GM11168 (cell line): ENCODE measurements around the gene PIKFYVE.
"Not testable (repeated sequence)": the region's sequence is repeated elsewhere in the genome, so short reads cannot be mapped to it uniquely, and the experiment has no call there.

Source experiments
- in situ Hi-C: fragments of 300-500 bp; cut with MboI; formaldehyde crosslinking; loops from one replicate; pipeline ENCODE4 v1.12.0; 2022; ENCODE audit warnings: low sequenced_read_pairs; ENCODE audit not compliant: unreplicated experiment

Gene PIKFYVE, protein sequence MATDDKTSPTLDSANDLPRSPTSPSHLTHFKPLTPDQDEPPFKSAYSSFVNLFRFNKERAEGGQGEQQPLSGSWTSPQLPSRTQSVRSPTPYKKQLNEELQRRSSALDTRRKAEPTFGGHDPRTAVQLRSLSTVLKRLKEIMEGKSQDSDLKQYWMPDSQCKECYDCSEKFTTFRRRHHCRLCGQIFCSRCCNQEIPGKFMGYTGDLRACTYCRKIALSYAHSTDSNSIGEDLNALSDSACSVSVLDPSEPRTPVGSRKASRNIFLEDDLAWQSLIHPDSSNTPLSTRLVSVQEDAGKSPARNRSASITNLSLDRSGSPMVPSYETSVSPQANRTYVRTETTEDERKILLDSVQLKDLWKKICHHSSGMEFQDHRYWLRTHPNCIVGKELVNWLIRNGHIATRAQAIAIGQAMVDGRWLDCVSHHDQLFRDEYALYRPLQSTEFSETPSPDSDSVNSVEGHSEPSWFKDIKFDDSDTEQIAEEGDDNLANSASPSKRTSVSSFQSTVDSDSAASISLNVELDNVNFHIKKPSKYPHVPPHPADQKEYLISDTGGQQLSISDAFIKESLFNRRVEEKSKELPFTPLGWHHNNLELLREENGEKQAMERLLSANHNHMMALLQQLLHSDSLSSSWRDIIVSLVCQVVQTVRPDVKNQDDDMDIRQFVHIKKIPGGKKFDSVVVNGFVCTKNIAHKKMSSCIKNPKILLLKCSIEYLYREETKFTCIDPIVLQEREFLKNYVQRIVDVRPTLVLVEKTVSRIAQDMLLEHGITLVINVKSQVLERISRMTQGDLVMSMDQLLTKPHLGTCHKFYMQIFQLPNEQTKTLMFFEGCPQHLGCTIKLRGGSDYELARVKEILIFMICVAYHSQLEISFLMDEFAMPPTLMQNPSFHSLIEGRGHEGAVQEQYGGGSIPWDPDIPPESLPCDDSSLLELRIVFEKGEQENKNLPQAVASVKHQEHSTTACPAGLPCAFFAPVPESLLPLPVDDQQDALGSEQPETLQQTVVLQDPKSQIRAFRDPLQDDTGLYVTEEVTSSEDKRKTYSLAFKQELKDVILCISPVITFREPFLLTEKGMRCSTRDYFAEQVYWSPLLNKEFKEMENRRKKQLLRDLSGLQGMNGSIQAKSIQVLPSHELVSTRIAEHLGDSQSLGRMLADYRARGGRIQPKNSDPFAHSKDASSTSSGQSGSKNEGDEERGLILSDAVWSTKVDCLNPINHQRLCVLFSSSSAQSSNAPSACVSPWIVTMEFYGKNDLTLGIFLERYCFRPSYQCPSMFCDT (N-terminal part only)

DNA sequence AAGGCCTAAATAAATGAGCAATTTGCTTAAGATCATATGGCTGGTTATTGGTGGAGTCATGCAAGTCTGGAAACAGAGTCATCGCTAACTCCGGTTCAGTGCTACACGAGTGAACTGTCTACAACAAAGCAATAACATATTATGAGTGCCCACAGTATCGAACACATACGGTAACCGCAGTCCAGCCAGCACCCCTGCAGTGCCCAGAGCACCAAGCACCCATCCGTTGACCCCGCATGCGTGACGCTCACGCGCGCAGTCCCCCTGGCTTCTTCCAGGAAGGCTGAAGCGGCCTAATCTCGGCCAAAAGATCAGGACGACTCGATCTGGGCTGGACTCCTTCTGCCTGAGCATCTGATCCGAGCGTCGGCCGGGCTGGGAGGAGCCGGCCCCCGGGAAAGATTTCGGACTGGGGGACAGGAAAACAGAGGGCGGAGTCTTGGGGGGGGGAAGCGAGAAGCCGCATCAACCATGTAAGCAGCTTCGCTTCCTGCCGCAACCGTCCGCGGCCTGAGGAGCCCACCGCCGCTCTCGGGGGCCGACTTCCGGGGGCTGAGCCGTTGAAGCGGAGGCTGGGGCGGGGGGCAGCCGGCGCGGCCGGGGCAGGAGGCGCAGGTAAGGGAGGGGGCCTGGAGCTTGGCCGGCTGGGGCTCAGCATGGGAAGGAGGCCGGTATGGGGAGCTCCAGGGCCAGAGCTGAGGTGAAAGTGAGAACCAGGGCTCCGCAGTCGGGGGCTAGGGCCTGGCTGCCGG is at the start of gene PIKFYVE:
Gene PIKFYVE, plus strand, starts transcription at position 455 of the 752 bp plus-strand sequence. CDS start 5,265 bp downstream, outside the sequence.
- in situ Hi-C loops, result loop anchor here (25.0 kb wide), 1 partner anchor 629 kb away; the partner anchor contains the start of gene METTL21A

DNA sequence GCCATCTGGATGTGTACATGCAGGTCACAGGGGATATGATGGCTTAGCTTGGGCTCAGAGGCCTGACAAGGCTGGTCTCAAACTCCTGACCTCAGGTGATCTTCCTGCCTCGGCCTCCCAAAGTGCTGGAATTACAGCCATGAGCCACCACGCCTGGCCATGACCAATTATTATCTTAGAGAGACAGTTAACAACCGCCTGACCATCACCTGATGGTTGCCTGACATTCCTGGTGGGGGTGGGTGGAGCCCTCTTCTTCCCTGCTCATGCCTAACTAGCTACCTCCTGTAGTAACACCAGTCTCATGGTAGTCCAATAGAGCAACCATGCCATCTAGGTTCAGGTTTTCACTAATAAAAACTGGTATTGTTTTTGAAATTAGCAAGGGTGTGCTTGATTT is 44.2 kb upstream of the PIKFYVE start:
- in situ Hi-C loops, result not testable (repeated sequence)

DNA sequence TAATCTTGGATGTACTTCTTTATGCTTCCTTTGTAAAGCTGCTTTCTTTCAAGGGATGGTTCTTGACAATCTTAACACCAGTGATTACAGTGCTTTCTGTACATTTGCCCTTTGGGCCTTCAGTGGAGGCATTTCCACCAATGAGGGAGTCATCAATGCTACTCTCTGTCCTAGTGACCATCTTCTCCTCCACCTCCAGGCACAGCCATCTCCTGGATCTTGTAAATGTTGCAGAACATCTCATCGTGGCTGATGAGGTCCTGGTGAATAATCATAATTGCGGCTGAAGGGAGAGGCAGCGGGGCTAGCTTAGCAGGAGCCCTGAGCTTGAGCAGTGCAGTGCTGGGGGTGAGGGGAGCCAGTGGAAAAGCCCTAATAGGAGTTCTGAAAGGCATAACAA is 43.7 kb upstream of the PIKFYVE start:
- in situ Hi-C loops, result no loop called here

DNA sequence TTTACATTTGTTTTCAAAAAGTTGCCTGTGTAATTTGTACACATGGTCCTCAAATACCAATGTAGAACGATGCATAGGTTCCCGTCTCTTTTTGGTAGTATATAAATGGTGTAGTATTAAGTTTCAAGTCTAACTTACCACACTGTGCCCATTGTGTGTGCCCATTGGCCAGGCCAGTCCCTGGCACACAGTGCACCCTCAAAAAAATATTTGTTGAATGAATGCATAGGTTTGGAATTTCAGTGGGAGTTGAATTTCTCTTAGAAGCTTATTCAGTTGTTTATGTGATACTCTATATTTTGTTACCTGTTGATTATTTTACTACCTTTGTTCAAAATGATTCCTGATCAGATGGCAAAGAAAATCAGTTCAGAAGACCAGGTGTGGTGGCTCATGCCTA is 41.3 kb upstream of the PIKFYVE start:
- in situ Hi-C loops, result no loop called here

DNA sequence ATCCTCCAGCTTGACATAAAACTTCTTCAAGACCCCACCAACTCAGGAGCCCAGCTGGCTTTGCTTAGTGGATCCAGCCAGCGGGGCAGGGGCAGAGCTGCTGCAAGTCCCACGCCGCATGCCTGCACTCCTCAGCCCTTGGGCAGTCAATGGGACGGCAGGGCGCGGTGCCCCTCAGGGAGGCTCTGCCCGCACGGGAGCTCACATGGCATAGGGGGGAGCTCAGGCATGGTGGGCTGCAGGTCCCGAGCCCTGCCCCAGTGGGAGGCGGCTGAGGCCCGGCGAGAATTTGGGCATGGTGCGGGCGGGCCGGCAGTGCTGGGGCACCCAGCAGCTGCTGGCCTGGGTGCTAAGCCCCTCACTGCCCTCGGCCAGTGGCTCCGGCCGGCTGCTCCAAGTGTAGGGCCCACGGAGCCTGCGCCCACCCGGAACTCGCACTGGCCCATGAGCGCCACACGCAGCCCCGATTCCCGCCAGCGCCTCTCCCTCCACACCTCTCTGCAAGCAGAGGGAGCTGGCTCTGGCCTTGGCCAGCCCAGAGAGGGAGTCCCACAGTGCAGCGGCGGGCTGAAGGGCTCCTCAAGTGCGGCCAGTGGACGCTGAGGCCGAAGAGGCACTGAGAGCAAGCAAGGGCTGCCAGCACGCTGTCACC is 38.3 kb upstream of the PIKFYVE start:
- in situ Hi-C loops, result no loop called here

DNA sequence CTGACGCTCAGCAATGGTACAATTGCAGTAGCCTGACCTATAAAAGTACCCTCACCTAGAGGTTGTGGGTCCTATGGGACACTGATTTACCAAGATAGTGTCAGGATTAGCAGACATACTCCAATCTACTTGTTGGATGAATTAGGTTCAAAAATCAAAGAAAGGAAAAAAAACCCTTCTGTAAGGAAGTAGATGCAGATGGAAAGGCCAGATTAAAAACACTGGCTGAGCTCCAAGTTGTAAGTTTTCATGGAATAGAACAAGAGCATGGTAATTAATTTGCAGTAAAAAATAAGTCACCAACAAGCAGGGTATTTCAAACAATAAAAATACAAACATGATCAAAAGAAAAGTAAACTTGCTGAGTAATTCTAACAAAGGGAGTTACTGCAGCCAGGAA is 37.6 kb upstream of the PIKFYVE start:
- in situ Hi-C loops, result no loop called here

DNA sequence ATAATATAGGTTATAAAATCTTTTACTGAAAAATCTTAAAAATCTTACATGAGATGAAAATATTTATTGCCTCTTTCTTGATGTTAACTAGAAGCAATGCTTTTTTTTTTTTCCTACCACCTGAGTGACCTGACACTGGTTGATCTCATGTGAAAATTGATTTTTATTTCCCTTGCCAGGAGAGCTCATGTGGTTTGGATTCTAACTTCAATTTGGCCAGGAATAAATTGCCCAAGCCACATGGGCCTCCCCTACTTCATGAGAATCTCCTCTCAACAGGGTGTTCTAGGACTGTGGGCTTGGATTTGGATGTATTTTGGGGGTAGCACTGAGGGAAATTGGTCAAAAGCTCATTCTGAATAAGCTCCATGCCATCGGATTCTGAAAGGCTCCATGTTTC is 31.3 kb upstream of the PIKFYVE start:
- in situ Hi-C loops, result no loop called here

DNA sequence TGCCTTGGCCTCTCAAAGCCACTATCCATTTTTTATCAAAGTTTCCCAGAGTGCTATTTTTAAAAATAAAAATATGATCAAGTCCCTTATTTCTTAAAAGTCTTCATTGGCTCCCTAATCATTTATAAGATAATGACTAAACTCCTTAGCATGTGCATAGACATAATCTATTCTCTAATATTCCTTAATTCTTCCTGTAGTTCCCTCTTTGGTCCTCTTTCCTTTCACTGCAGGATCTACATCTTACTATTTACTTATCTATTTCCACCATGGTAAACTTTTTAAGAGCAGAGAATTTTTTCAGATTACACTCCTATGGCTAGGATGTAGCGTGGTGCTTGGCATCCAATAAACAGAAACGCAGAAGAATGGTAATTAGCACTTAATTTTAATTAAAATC is 30.2 kb upstream of the PIKFYVE start:
- in situ Hi-C loops, result no loop called here

DNA sequence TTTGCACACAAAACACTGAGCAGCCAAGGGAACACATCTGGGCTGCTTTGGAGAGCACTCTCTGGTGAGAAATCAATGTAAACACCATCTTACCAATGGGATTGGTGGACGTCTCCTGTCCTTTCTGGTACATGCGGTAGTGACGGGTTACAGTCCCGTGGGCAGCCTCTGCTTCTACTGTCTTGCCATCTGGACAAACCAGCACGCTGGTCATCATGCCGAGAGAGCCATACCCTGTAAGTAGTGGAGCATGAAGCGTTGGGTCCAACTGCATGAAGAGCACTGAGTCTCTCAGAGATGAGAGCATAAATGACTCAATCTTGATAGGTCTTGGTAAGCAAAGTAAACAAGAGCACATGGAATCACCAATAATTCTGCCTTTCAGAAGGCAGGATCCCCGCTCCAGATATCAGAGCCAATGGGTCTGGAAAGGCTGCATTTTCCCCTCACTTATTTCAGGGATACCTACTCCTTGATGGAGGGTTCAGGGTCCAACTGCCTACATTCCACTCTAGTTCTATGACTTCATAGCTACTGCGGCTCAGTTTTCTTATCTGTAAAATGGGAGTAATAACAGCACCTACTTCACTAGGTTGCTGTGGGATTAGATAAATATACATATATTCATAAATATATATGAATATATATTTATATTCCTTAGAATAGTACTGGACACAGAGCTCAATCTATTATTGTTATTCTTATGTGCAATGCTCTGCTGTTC is 26.1 kb upstream of the PIKFYVE start:
- in situ Hi-C loops, result no loop called here

DNA sequence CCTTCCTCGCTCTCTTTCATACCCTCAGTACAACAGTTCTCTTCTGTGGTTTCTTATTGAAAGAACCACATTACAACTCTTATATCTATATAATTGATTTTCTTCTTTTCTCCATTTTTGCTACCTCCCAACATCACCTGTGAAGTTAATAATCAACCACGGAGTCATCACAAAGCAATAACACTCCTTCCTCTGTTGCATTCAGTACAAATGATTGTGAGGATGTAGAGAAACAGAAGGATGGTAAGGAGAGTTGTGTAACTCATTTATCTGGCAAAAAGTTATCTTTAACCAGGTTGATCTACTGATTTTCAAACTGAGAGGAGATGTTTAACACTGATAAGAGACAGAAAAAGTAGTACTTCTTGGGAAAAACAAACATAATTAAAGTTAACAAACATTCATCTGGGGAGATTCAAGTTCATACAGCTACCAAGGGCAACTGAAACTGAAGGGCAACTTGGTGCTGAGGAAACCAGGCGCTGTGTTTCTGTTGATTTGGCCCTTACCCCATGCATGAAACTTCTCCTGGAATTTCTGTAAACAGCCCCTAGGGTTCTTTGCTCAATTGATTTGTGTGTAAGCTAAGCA is 25.3 kb upstream of the PIKFYVE start:
- in situ Hi-C loops, result no loop called here

DNA sequence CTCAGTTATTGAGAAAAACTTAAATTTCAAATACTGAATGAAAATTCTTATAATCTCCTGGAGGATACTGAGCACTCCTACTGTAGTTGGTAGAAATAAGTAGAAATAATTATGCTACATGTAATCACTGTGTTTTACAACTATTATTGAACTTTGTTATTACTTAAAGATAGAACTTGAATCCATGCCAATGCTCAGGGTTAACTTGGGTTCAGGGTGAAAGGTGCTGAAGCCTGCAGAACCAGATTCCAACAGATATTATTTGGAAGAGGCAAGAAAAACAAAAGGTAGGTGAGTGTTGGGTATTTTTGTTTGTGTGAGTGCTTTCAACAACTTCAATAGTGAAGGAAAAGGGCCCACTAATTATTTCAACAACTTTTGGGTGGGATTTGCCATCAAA is 21.6 kb upstream of the PIKFYVE start:
- in situ Hi-C loops, result no loop called here

DNA sequence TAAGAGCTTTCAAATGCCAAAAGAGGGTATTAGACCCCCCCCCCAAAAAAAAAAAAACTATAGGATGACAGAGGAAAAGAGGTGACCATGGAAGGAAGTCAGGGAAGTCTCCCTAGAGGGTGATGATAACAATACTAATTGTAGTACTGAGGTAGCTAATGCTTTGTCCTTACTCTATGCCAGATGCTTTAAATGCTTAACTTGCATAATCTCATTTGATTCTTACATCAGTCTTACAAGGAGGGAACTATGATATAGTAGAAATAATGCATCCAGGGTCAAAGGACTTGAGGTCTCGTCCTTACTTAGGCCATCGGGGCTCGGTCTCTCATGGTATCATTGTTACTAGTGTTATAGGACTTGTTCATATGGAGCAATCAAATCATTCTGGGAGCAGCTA is 20.3 kb upstream of the PIKFYVE start:
- in situ Hi-C loops, result no loop called here

DNA sequence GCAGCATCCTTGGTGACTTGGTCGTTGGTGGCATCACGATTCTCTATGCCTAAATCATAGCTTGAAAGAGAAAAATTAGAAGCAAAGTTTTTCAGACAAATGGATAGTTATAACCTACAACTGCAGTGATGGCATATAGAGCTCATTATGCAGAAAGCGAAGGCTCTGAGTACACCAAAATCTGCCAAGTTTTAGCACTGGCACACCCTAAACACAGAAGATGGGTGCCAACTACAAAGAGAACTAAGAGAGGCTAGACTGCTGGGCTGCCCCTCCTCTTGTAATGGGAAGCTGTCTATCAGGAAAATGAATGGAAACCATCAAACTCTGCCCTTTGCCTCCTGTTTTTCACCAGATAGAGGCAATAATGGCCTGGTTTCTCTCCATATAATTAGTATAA is 17.5 kb upstream of the PIKFYVE start:
- in situ Hi-C loops, result no loop called here

DNA sequence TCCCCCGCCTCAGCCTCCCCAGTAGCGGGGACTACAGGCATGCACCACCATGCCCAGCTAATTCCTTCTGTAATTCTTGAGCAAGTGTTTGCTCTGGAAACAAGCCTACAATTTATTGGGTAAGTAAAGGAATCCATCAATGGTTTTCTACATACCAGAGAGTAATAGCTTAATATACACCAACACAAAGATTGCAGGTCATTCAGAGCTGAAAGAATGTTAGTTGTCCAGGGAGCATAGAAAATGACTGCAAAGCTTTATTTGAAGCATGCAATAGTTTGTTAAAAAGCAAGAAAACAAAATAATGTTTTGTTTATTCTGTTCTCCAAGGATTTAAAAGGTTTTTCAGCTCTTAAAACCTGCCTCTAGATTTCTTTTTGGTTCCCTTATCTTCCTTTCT is 16.8 kb upstream of the PIKFYVE start:
- in situ Hi-C loops, result no loop called here

DNA sequence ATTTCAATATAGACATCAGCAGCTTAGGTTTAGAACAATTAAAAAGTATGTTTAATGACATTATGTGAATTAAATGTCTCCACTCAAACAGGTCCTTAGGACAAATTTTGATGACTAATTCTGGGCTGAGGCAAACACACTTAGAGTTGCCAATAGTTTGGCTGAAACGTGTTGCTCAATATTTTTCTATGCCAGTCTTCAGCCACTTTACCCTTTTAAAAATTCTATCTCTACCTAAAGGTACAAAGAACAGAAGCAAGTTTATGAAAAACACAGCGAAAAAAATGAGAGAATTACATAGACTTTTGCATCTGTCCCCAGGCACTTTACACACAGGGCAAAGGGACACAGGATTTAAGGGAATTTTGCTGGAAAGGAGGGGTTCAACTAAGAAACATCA is 15.7 kb upstream of the PIKFYVE start:
- in situ Hi-C loops, result loop anchor here (25.0 kb wide), 1 partner anchor 613 kb away; the partner anchor contains the start of gene METTL21A

DNA sequence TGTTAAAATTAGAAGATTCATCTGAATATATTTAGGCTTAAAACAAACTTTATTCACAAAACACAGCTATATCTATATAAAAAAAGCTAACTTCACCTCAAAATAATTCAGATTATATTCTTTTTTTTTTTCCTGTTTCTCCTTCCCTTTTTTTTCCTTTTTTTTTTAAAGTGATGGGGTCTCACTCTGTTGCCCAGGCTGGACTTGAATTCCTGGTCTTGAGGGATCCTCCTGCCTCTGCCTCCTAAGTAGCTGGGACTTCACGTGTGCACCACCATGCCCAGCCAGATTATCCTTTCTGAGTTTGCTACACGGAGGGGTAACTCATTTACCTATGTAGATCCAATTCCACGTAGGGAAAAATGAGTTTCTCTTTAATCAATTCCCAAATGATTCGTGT is 15.0 kb upstream of the PIKFYVE start:
- in situ Hi-C loops, result loop anchor here (25.0 kb wide), 1 partner anchor 614 kb away; the partner anchor contains the start of gene METTL21A

DNA sequence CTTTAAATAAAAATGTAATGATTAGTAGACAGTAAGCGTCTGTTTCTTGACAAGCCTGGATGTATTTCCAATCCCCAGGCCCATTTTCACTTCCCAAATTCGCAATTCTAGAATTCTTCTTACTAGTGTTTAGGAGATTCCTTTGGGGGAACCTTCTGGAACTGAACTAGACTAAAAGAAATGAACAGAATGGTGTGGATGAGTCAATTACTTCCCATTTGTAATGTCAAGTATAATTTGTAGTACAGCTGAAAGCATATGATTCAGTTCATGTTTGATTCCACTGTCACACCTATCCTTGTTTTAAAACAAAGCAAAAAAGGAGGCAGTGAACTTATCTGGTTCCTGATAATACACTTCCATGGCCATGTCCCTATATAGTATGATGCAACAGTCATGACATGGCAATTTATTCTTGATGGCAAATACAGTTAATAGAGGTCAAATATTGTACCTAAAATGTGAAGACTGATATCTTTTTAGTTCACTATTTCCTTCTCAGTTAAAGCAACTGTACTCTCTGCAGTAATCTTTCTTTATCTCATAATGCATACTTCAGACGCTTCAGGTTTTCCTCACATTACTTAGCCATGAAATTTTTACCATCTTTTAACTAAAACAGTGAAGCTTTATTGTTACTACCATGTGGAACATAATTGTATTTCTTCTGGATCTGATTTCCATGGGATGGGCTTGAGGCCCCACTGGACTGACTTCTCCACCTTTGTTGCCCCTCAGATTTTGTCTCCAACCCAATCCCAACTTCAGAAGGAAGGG is 13.2 kb upstream of the PIKFYVE start:
- in situ Hi-C loops, result loop anchor here (25.0 kb wide), 1 partner anchor 616 kb away; the partner anchor contains the start of gene METTL21A
